Progenitor cell of endocrine pancreas (in vitro differentiated cells): Measurements from ENCODE around the gene FKRP. TPM values are rescaled to one million over a fixed set of nuclear protein-coding genes. Genes with fewer than 3 reads are reported as not detected.

Source experiments
- DNase-seq: peaks from one replicate; pipeline ENCODE4 v3.0.0; 2021; ENCODE audit warnings: low spot score; ENCODE audit not compliant: unreplicated experiment
- H3K27ac Mint-ChIP-seq: 2 replicates; pipeline ENCODE4 v1.8.0; 2021; ENCODE audit warnings: mild to moderate bottlenecking, moderate library complexity, mixed read lengths
- H3K27me3 Mint-ChIP-seq: 2 replicates; pipeline ENCODE4 v1.8.0; 2021; ENCODE audit warnings: mixed read lengths
- H3K36me3 Mint-ChIP-seq: 2 replicates; pipeline ENCODE4 v1.8.0; 2022; ENCODE audit warnings: mixed read lengths; ENCODE audit not compliant: insufficient read depth
- H3K4me1 Mint-ChIP-seq: 2 replicates; pipeline ENCODE4 v1.8.0; 2021; ENCODE audit warnings: low read depth, mixed read lengths
- H3K4me3 Mint-ChIP-seq: 2 replicates; pipeline ENCODE4 v1.8.0; 2021; ENCODE audit warnings: low read depth, mild to moderate bottlenecking, moderate library complexity, mixed read lengths
- H3K9me3 Mint-ChIP-seq: 2 replicates; pipeline ENCODE4 v1.8.0; 2021; ENCODE audit warnings: low read depth, mixed read lengths
- total RNA-seq: library from RNA; stranded (reverse); gene quantifications from 2 replicates; pipeline ENCODE4 v1.2.1, GENCODE V29; 2021
- TF ChIP-seq, protein P1 (sequence below): fragments of 200-600 bp; sonication (generic); IDR thresholded peaks from one replicate; pipeline ENCODE4 v1.5.0; 2021; ENCODE audit warnings: antibody characterized with exemption, mild to moderate bottlenecking; ENCODE audit not compliant: unreplicated experiment

FKRP gene
- total RNA-seq, 1 donor from 2014 or later: 44.1 TPM

DNA sequence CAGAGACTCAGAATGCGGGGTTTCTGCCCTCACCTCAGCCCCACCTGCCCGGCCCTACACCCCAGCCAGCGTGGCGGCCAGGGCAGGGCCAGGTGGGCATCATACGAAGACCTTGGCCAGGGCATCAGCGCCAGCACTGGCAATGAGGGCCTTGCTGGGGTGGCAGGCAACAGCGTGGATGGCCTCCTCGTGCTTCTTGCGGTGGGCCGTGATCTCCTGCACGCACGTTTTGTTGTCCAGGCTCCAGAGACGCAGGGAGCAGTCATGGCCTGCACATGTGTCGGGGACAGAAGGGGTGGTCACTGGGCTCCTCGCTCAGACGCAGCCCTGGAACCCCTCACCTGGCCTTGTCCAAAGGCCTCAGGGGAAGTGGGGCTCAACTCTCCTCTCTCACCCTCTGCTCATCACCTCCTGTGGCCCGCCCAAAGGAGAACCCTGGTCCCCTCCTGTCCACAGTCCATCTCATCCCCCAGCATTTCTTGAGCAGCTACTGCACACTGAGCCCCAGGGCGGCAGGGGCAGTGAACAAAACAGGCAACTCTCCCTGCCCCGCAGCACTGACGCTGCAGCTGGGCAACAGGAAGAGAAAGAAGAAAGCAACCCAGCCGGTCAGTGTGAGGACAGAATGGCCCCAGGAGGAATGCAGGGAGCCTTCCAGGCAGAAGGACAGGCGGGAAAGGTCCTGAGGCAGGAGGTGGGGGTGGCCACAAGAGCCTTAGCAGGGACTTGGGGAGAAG lies 25.2 kb upstream of the FKRP start:
- TF ChIP-seq, protein P1, sequence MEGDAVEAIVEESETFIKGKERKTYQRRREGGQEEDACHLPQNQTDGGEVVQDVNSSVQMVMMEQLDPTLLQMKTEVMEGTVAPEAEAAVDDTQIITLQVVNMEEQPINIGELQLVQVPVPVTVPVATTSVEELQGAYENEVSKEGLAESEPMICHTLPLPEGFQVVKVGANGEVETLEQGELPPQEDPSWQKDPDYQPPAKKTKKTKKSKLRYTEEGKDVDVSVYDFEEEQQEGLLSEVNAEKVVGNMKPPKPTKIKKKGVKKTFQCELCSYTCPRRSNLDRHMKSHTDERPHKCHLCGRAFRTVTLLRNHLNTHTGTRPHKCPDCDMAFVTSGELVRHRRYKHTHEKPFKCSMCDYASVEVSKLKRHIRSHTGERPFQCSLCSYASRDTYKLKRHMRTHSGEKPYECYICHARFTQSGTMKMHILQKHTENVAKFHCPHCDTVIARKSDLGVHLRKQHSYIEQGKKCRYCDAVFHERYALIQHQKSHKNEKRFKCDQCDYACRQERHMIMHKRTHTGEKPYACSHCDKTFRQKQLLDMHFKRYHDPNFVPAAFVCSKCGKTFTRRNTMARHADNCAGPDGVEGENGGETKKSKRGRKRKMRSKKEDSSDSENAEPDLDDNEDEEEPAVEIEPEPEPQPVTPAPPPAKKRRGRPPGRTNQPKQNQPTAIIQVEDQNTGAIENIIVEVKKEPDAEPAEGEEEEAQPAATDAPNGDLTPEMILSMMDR: no peak
- H3K27me3 Mint-ChIP-seq: no peaks in the 10 kb centered on the region
- peaks cover 3% of the 10 kb centered on the region for H3K4me1 Mint-ChIP-seq
- H3K9me3 Mint-ChIP-seq: no peaks in the 10 kb centered on the region
- DNase-seq: no peak
- H3K4me3 Mint-ChIP-seq: no peak overlapping the region
- H3K27ac Mint-ChIP-seq: no peak overlapping the region
- H3K36me3 Mint-ChIP-seq: peaks cover 7% of the 10 kb centered on the region

DNA sequence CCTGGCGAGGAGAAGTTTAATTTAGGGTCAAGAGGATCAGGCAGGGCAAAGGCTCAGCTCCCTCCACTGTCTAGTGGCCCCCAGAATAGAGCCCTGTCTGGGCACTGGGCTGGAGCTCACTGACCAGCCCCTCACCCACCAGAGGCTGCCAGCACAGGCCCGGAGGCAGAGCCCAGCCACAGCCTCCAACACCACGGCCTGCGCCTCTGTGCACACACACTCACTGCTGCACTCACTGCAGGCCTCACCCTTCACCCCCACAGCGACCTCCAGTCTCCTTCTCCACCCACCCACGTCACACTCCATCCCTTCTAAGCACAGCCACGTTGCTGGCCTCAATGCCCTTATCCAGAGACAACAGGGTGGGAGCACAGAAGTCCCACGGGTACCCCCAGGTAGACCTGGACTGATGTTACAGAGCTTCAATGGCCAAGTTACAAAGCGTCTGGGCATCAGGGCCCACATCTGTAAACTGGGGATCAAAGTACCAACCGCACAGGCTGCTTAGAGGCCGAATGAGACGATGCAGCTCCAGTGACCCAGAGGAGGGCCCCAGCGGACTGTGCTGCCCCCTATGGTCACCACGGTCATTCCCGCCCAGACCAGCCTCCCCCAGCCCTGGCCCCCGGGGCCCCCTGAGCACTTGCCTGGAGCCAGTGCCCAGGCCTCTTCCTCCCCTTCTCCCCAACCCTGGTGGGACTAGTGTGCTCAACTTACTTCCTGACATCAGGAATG lies 24.4 kb upstream of the FKRP start:
- no peak overlapping the region for H3K27ac Mint-ChIP-seq
- H3K4me1 Mint-ChIP-seq: peaks cover 1% of the 10 kb centered on the region
- no peak for DNase-seq
- TF ChIP-seq, protein P1: peak; percentile 30
- H3K27me3 Mint-ChIP-seq: no peaks in the 10 kb centered on the region
- no peak overlapping the region for H3K4me3 Mint-ChIP-seq
- peaks cover 10% of the 10 kb centered on the region for H3K36me3 Mint-ChIP-seq
- no peaks in the 10 kb centered on the region for H3K9me3 Mint-ChIP-seq

DNA sequence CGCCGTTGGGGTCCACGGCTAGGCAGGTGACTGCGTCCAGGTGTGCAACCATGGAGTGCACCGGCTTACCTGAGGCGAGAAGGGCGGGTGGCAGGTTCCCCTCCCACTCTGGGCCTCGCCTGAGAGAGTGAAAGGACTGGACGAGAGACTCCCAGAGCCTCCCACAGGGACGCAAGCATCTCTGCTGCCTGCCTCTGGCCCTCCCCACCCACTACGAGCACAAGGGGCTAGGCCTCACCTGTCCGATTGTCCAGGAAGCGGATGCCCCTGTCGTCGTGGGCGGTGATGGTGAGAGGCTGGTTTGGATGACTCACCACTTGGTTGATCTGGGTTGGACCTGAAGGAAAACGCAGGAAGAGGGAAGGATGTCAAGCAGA lies 23.9 kb upstream of the FKRP start:
- peak overlapping the region; percentile 85 for H3K27ac Mint-ChIP-seq
- no peak for DNase-seq
- H3K4me1 Mint-ChIP-seq: peaks cover 1% of the 10 kb centered on the region
- no peak overlapping the region for H3K4me3 Mint-ChIP-seq
- TF ChIP-seq, protein P1: no peak
- no peaks in the 10 kb centered on the region for H3K27me3 Mint-ChIP-seq
- no peaks in the 10 kb centered on the region for H3K9me3 Mint-ChIP-seq
- peaks cover 10% of the 10 kb centered on the region for H3K36me3 Mint-ChIP-seq

DNA sequence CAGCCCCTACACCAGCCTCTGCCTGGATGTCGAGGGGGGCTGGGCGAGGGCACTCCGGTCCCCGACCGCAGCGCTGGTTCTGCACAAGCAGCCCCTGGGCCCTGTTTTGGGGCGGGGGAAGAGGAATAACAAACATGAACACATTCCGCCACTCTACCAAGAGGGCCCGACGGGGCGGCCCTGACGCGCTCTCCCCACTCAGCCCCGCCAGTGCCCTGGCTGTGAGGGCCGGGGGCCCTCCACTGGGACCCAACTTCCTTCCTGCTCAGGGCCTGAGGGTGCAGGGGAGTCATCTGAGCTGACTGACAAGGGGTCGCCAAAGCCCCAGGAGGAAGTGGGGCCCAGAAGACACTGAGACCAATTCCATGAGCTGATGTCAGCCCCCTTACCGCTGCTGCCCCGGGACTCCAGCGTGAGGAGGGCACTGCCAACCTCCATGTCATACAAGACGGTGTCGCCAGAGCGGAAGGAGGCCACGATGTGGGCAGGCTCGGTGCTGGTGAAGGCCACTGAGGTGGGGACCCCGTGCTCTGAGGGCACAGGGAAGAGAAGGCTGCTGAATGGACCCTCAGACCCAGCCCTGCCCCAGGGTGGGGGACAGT lies 23.3 kb upstream of the FKRP start:
- TF ChIP-seq, protein P1: no peak
- no peaks in the 10 kb centered on the region for H3K27me3 Mint-ChIP-seq
- no peak overlapping the region for H3K27ac Mint-ChIP-seq
- H3K4me1 Mint-ChIP-seq: peaks cover 1% of the 10 kb centered on the region
- DNase-seq: no peak
- H3K36me3 Mint-ChIP-seq: peaks cover 11% of the 10 kb centered on the region
- H3K4me3 Mint-ChIP-seq: no peak overlapping the region
- no peaks in the 10 kb centered on the region for H3K9me3 Mint-ChIP-seq

DNA sequence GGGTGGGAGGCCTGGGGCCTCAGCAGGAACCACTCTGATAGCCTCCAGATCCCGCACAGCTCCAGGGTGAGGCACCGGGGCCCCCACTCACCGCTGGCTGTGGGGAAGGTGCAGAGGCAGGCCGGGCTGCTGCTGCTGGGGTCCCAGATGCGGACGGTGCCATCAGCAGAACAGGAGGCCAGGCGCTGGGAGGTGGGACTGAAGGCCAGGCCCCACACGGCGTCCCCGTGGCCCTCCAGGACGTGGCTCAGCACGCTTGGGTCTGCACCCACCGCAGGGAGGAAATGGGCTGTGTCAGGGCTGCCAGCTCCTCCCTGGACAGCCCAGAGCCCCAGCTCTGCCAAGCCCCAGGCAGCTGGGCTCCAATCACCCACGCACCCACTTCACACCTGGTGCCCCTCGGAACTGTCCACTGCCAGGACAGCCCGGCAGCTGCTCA lies 22.8 kb upstream of the FKRP start:
- no peak overlapping the region for H3K4me3 Mint-ChIP-seq
- TF ChIP-seq, protein P1: no peak
- no peak for DNase-seq
- no peaks in the 10 kb centered on the region for H3K9me3 Mint-ChIP-seq
- H3K36me3 Mint-ChIP-seq: peaks cover 11% of the 10 kb centered on the region
- H3K27ac Mint-ChIP-seq: no peak overlapping the region
- no peaks in the 10 kb centered on the region for H3K4me1 Mint-ChIP-seq
- H3K27me3 Mint-ChIP-seq: no peaks in the 10 kb centered on the region
